Psoas muscle (tissue), 8 donors: ENCODE results near the gene FKBP1A. TPM values are rescaled to one million over a fixed set of nuclear protein-coding genes. Genes with fewer than 3 reads are reported as not detected.
A peak's percentile ranks its signal among the peaks of the same experiment; 100 is the strongest.

ENCODE experiments used
- ATAC-seq, 4 donors: fragments of 200-7000 bp; cut with Tn5 transposase; one replicate each; pipeline ENCODE4 v1.9.1; 2020; ENCODE audit warnings: moderate library complexity in 3 of 4, mild to moderate bottlenecking in 2 of 4
- DNase-seq, 2 donors: peaks; one replicate each; pipeline ENCODE4 v3.0.0-alpha.2; 2020
- H3K27ac ChIP-seq: fragments of 200-600 bp; one replicate; pipeline ENCODE4 v1.8.0; 2022
- H3K27me3 ChIP-seq, 3 donors: fragments of 200-600 bp in 1 of 3; one replicate each; pipeline versions ENCODE4 v1.6.1 to v1.8.0; 2013 to 2022; ENCODE audit warnings: low read length in 2 of 3, mild to moderate bottlenecking in 2 of 3, moderate library complexity in 1 of 3; ENCODE audit not compliant: insufficient read depth in 3 of 3
- H3K36me3 ChIP-seq, 2 donors: fragments of 200-600 bp in 1 of 2; one replicate each; pipeline versions ENCODE4 v1.6.1 to v1.8.0; 2013 to 2022; ENCODE audit warnings: low read depth in 1 of 2, mild to moderate bottlenecking in 1 of 2, moderate library complexity in 1 of 2; ENCODE audit not compliant: insufficient read depth in 1 of 2
- H3K4me1 ChIP-seq: fragments of 200-600 bp; one replicate; pipeline ENCODE4 v1.8.0; 2022
- H3K4me3 ChIP-seq: fragments of 200-600 bp; one replicate; pipeline ENCODE4 v1.8.0; 2022; ENCODE audit warnings: mild to moderate bottlenecking
- H3K9me3 ChIP-seq: fragments of 200-600 bp; one replicate; pipeline ENCODE4 v1.8.0; 2022
- WGBS, 3 donors: extraction: QIAGEN DNeasy Blood & Tissue Kit; methylation state at CpG; one replicate each; pipeline versions ENCODE4 v1.1.6 to v1.1.7; 2013; 5-methylcytosine and 5-hydroxymethylcytosine counted together
- intact Hi-C, 2 donors: fragments of 100-400 bp; cut with DNase I; formaldehyde crosslinking; loops; one replicate each; pipeline versions ENCODE4 v1.11.0 to v1.14.2; 2022
- polyA plus RNA-seq, 3 donors: library from polyadenylated mRNA; stranded (reverse); fragments of 200-250 nt; gene quantifications; one replicate each; pipeline ENCODE4 v1.2.3, GENCODE V29; 2013
- total RNA-seq, 4 donors: library from RNA; stranded (reverse); fragmentation: NEBNext Ultra II Directional in 2 of 4; extraction: Animal tissue kit (Norgen Biotek cat#: 25700) in 2 of 4; gene quantifications; one replicate each; pipeline versions ENCODE4 v1.2.1 to v1.2.4, GENCODE V29; 2021 to 2023
- TF ChIP-seq, protein P1 (sequence below): fragments of 200-600 bp; IDR thresholded peaks from one replicate; pipeline ENCODE4 v1.8.0; 2022; ENCODE audit warnings: antibody characterized with exemption
- donor health status: healthy with polysubstance abuse.
- donor health status: DM: no; HTN: no; CAD: no; lungs with moderate emphysema.
- donor health status: Bipolar disorder and iron deficiency.
- donor health status: healthy.
- donor health status: DM: yes; HTN: yes; CAD: no.
- donor health status: DM: no; HTN: no; CAD: no.
- donor health status: DM: no; HTN: no; CAD: no.
- donor health status: DM: yes; HTN: yes; CAD: no.

FKBP1A gene
- total and polyA plus RNA-seq, 7 donors, result 78.4 to 503 (median 116) TPM

DNA sequence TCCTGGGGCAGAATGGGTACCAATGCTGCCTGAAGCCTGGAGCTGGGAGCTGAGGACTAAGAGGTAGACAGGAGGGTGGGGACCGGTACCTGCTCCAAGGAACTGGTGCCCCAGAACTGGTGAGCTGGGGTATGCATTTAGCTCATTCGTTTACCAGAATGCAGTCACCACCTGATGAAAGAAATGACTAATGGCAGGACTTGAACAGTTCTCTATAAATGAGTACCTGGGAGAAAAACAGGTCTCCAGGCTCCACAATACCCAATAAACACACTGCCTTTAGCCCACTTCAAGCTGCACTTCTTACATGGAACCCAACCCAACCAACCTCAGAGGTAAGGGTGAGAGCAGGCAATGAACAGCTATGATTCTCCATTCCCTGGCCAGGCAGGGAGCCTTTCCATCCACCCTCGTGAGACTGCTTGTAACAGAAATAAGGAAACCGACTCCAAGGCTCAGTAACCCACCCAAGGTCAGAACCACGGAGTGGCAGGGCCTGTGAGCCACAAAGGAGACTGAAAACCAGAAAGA lies 15.4 kb downstream of the FKBP1A start:
- peaks cover 79% of the 10 kb centered on the region for H3K4me1 ChIP-seq
- intact Hi-C loops, result no loop called here
- no peak overlapping the region for H3K4me3 ChIP-seq
- DNase-seq (no peak), ATAC-seq (no peak)
- peak overlapping the region; percentile 38 for H3K27ac ChIP-seq
- no peaks in the 10 kb centered on the region for H3K9me3 ChIP-seq
- H3K27me3 ChIP-seq, result no peaks in the 10 kb centered on the region
- H3K36me3 ChIP-seq, result peaks cover 3 to 20% of the 10 kb centered on the region in 2 donors
- 62 to 74% (median 64%) methylated on average over 5 of the region's 5 CpGs for WGBS, 3 donors
- TF ChIP-seq, protein P1, sequence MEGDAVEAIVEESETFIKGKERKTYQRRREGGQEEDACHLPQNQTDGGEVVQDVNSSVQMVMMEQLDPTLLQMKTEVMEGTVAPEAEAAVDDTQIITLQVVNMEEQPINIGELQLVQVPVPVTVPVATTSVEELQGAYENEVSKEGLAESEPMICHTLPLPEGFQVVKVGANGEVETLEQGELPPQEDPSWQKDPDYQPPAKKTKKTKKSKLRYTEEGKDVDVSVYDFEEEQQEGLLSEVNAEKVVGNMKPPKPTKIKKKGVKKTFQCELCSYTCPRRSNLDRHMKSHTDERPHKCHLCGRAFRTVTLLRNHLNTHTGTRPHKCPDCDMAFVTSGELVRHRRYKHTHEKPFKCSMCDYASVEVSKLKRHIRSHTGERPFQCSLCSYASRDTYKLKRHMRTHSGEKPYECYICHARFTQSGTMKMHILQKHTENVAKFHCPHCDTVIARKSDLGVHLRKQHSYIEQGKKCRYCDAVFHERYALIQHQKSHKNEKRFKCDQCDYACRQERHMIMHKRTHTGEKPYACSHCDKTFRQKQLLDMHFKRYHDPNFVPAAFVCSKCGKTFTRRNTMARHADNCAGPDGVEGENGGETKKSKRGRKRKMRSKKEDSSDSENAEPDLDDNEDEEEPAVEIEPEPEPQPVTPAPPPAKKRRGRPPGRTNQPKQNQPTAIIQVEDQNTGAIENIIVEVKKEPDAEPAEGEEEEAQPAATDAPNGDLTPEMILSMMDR, result no peak

DNA sequence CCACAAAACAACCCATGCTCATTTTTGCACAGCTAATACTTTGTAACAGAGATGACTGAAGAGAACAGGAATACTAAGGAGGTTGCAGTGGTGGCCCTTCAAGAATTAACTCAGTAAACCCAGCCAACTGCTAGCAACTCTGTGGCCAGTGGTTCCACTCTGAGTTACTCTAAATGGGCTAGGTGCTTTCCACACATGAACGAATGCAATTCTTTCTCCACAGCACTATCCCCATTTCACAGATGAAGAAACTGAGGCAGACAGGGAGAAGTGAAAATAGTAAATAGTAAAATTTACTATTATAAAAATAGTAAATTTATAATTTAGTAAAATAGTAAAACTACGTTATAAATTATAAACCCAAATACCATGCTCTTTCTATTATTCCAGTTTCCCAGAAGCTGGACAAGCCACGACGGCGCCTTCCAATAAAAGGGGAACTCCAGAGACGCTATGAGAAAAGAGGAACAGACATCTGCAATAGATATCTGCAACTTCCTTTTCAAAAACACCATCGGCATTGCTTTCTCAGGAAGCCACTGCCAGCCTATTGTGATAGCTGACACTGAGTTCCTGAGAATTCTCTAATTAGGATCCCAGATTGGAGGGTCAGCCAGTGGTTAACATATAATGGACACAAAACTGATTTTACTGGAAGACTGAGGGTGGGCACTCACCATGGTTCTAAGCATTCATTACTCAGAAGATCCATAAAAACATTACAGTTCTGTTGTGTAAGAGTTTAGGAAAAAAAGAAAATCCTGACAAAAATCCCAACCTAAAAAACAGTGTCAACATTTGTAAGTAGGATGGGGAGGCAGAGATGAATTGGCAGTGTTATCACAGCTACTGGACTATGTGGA lies 16.2 kb downstream of the FKBP1A start:
- H3K4me1 ChIP-seq, result peaks cover 73% of the 10 kb centered on the region

DNA sequence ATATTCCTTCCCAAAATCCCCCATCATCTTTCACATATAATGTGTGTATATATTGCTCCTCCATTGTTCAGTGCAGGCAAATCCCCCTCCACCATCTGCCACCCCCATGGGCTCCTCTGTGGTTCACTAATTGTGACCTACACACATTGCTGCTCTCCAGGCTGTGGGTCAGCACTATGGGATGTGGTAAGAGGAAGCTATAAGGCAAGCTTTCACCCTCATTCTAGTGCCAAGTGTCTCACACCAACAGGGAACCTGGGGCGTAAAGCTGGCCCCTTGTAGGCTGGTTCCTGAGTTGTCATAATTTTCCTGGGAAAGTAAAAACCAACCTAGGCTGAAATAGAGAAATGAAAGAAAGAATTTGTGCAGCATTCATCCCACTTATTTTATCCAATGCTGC lies 16.8 kb downstream of the FKBP1A start:
- 77 to 91% (median 77%) methylated on average over 1 of the region's 1 CpG for WGBS, 3 donors
- no peak for DNase-seq
- ATAC-seq, result peak in 2 of 4 donors; percentile 3 to 6
- TF ChIP-seq, protein P1, result no peak
- Histone ChIP-seq H3K27ac (peak overlapping the region; percentile 56), H3K4me1 (peaks cover 73% of the 10 kb centered on the region), H3K9me3 (no peaks in the 10 kb centered on the region), H3K36me3 (peaks cover 3 to 34% of the 10 kb centered on the region in 2 donors), H3K27me3 (no peaks in the 10 kb centered on the region), H3K4me3 (no peak overlapping the region)
- intact Hi-C loops, result no loop called here

More for the DNA sequence above, 16.2 kb downstream of the FKBP1A start:
- peaks cover 3 to 28% of the 10 kb centered on the region in 2 donors for H3K36me3 ChIP-seq
- TF ChIP-seq, protein P1, result no peak
- peak overlapping the region; percentile 56 for H3K27ac ChIP-seq
- H3K9me3 ChIP-seq, result no peaks in the 10 kb centered on the region
- 65 to 74% (median 70%) methylated on average over 7 of the region's 7 CpGs for WGBS, 3 donors
- H3K4me3 ChIP-seq, result no peak overlapping the region
- ATAC-seq (no peak), DNase-seq (no peak)
- no peaks in the 10 kb centered on the region for H3K27me3 ChIP-seq
- intact Hi-C loops, result no loop called here

DNA sequence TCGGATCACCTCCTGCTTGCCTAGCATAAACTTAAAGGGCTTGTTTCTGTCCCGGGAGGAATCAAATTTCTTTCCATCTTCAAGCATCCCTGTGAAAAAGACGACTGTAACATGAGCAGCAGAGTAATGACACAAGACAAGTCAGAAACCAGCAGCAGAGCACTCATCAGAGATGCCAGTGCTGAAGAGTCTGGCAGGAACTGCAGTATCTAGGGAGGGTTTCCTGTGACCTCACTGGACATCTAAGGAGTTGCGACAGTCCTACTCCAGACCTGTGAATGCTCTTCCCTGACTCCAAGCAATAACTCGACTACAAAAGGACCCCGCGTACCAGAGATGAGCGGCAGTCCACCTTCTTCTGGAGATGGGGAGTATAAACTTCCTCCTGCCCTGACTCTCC lies 17.3 kb downstream of the FKBP1A start:
- TF ChIP-seq, protein P1, result no peak

More for the DNA sequence above, 17.3 kb downstream of the FKBP1A start:
- no peaks in the 10 kb centered on the region for H3K9me3 ChIP-seq
- H3K27me3 ChIP-seq, result no peaks in the 10 kb centered on the region
- no peak overlapping the region for H3K4me3 ChIP-seq
- H3K36me3 ChIP-seq, result peaks cover 3 to 39% of the 10 kb centered on the region in 2 donors
- ATAC-seq (peak; percentile 86 to 93 (median 88)), DNase-seq (no peak)
- peaks cover 73% of the 10 kb centered on the region for H3K4me1 ChIP-seq
- WGBS, 3 donors, result 20 to 31% (median 22%) methylated on average over 8 of the region's 8 CpGs
- intact Hi-C loops, result no loop called here
- peak overlapping the region; percentile 56 for H3K27ac ChIP-seq
